GM06990 (cell line): Measurements from ENCODE around the gene BRD4.
A peak's percentile ranks its signal among the peaks of the same experiment; 100 is the strongest.

ENCODE experiments used
- DNase-seq: peaks from one replicate; pipeline ENCODE4 v3.0.0-alpha.2; 2011; ENCODE audit not compliant: insufficient read length; ENCODE audit errors: extremely low read depth
- H3K27me3 ChIP-seq: replicated peaks from 2 replicates; pipeline ENCODE4 v1.6.0; 2011; ENCODE audit warnings: low read length; ENCODE audit not compliant: control insufficient read depth, insufficient read depth
- H3K36me3 ChIP-seq: 2 replicates; pipeline ENCODE4 v1.5.1; 2011; ENCODE audit warnings: low read length; ENCODE audit not compliant: control insufficient read depth, insufficient read depth
- H3K4me3 ChIP-seq: replicated peaks from 2 replicates; pipeline ENCODE4 v1.5.1; 2011; ENCODE audit warnings: low read depth, mild to moderate bottlenecking, control low read depth, low read length
- TF ChIP-seq, protein P1 (sequence below): IDR thresholded peaks from 2 replicates; pipeline ENCODE4 v1.5.1; 2011; ENCODE audit warnings: low read length, control low read depth, mild to moderate bottlenecking, inconsistent platforms; ENCODE audit not compliant: insufficient read depth, poor library complexity, severe bottlenecking

Gene BRD4

DNA sequence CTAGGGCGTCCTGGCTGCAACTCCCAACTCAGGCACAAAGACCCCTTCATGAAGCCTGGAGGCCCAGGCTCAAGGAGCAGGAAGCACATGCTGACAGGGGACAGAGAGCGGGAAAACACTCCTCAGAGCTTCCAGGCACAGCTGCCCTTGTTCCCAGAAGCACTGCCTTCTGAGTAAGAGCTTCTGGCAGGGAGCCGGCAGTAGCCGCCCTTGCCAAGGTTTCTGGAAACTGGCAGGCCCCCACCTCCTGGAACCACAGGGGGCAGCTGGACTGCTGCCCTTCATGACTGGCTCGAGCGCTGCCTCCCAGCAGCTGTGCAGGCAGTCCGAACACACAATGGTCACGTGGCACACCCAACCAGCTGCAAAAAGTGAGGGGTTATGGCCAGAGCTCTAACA is 66.5 kb downstream of the BRD4 start:
- TF ChIP-seq, protein P1, sequence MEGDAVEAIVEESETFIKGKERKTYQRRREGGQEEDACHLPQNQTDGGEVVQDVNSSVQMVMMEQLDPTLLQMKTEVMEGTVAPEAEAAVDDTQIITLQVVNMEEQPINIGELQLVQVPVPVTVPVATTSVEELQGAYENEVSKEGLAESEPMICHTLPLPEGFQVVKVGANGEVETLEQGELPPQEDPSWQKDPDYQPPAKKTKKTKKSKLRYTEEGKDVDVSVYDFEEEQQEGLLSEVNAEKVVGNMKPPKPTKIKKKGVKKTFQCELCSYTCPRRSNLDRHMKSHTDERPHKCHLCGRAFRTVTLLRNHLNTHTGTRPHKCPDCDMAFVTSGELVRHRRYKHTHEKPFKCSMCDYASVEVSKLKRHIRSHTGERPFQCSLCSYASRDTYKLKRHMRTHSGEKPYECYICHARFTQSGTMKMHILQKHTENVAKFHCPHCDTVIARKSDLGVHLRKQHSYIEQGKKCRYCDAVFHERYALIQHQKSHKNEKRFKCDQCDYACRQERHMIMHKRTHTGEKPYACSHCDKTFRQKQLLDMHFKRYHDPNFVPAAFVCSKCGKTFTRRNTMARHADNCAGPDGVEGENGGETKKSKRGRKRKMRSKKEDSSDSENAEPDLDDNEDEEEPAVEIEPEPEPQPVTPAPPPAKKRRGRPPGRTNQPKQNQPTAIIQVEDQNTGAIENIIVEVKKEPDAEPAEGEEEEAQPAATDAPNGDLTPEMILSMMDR, result no peak
- H3K4me3 ChIP-seq, result no peak overlapping the region
- H3K27me3 ChIP-seq, result no peaks in the 10 kb centered on the region
- DNase-seq, result no peak
- peaks cover 57% of the 10 kb centered on the region for H3K36me3 ChIP-seq

DNA sequence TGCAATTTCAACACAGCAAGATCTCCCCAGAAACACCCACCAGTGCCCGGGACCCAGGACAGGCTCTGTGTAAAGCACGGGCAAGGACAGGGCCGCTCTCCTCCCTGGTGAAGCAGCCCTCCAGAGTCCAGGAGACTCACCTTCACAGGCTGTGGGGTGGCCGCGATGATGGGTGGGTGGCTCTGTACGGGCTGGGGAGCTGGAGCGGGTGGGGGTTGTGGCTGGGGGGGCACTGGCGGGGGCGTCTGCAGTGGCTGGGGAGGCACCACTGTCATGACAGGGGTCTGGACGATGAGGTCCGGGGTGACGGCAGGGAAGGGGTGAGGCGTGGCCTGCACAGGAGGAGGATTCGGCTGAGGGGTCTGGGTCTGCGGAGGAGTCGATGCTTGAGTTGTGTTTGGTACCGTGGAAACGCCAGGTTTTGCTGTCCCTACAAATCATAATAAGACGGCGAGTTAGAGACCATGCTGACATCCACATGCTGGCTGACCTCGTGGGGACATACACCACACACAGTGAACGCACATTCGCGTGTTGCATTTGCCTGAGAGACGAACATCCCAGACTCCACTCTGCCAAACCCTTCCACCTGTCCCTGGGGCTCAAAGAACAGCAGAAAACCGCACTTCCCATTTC is 67.0 kb downstream of the BRD4 start:
- no peaks in the 10 kb centered on the region for H3K27me3 ChIP-seq
- H3K4me3 ChIP-seq, result no peak overlapping the region
- DNase-seq, result no peak
- TF ChIP-seq, protein P1, result no peak
- peaks cover 54% of the 10 kb centered on the region for H3K36me3 ChIP-seq

DNA sequence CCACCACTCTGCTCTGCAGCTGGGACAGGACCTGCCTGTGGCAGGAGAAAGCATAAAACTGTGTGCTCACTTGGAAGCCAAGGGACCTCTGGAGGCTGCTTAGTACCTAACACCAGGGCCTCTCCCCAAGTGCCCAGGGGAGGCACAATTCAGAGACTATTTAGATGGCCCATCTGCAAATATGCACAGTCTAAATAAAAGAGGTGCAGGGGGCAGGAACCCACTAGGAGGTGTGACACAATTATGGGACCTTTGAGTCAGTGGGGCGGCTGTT is 67.5 kb downstream of the BRD4 start:
- no peak for DNase-seq
- H3K27me3 ChIP-seq, result no peaks in the 10 kb centered on the region
- H3K4me3 ChIP-seq, result no peak overlapping the region
- peaks cover 51% of the 10 kb centered on the region for H3K36me3 ChIP-seq
- TF ChIP-seq, protein P1, result no peak

DNA sequence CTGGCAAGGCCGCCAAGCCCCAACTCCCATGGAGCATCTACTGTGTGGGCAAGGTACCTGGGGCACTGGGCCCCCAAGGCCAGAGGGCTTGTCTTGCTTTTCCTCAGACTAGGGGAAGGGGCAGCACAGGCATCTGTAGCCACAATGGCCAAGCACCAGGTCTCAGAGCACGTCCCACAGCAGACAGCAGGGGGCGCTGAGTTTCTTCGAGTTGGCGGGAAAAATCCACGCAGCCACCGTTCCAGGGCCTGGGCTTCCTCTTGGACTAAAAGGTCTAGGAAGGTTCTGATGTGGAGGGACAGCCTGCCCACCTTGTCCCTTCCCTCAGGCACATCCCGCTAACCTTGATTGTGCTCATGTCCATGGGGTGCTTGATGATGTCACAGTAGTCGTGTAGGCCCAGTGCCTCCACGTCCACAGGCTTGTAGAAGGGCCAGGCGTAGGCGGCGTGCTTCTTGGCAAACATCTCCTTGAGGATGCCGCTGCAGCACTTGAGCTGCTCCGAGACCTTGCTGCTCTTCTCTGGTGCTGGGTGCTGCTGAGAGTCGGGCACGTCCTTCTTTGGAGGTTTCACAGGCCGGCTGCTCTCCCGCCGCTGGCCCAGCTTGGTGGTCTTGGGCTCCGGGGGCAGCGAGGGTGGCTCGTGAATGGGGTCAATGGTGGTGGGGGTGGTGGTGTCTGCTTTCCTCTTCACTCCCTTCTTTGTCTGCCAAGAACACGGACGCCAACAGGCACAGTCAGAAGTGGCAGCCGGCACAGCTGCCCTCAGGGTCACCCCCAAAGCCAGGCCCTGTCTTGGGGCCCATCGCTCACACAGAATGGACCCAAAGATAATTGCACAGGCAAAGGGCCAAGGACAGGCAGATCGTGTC is 68.0 kb downstream of the BRD4 start:
- peaks cover 54% of the 10 kb centered on the region for H3K36me3 ChIP-seq
- TF ChIP-seq, protein P1, result peak; percentile 86
- DNase-seq, result peak; percentile 41
- no peaks in the 10 kb centered on the region for H3K27me3 ChIP-seq
- H3K4me3 ChIP-seq, result no peak overlapping the region

DNA sequence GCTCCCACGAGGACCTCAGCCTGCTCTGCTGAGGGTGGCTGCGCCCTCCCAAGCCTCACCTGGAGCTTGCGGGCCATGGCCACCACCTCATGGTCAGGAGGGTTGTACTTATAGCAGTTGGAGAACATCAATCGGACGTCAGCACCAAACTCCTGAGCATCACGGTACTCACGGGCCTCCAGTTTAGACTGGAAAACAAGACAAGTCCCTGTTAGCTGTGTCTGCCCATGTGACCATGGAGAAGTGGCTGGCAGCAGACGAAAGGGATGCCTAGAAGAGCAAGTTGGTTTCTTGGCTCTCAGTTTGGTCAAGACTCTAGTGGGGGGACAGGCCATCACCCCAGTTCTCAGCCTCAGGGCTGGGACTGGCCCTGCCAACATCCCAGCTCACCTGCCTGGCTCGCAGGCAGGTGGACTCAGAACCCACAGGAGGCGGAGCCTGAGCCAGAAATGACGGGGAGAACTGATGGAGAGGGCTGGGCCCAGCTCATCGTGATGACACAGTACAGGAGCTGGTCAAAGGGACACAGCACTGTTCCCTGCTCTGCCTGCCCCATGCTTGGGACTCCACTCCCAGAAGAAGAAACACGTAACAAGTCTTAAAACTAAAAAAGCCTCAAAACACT is 68.9 kb downstream of the BRD4 start:
- peaks cover 59% of the 10 kb centered on the region for H3K36me3 ChIP-seq
- H3K27me3 ChIP-seq, result no peaks in the 10 kb centered on the region
- TF ChIP-seq, protein P1, result no peak
- H3K4me3 ChIP-seq, result no peak overlapping the region
- DNase-seq, result no peak
